Mammary epithelial cell (primary cell): Measurements from ENCODE around the gene LRRK2.

Source experiments
- EZH2 ChIP-seq: IDR thresholded peaks from 2 replicates; pipeline ENCODE4 v1.6.1; 2012; ENCODE audit warnings: low read length, inconsistent platforms, borderline replicate concordance
- TF ChIP-seq, protein P1 (sequence below), 2 donors: IDR thresholded peaks in 1 of 2; conservative IDR thresholded peaks in 1 of 2; 2 replicates each; pipeline ENCODE4 v1.5.1; 2011 to 2012; ENCODE audit warnings: inconsistent platforms in 2 of 2, low read length in 2 of 2, mild to moderate bottlenecking in 2 of 2, control low read depth in 1 of 2, low read depth in 1 of 2; ENCODE audit not compliant: insufficient read depth in 1 of 2; ENCODE audit errors: extremely low read depth in 1 of 2

DNA sequence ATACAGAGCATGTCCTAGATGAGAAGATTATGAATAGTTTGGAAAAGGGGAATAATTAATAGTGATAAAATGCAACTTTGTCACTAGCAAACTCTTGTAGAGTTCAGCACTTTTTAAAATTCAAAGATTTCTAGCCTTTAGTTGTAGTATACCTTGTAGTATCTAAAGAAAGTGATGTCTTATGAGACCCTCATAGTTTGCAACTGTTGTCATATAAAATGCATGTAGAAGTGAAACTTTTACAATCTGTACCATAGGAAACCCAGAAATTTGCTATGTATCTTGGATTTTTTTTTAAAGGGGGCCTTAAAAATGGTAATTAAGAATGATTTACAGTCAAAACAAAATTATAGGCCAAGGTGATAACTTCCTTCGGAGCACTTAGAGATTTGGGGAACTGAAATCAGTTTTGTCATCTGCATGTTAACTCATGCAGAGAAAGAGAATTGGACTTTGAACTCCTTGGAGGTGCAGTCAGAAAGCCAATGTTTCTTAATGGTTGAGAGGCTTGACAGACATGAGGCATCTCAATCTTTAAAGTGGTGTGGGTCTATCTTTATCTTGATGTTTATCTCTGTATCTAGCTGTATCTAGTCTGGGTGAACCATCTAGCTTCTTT is 1.3 kb downstream of the LRRK2 start:
- TF ChIP-seq, protein P1, sequence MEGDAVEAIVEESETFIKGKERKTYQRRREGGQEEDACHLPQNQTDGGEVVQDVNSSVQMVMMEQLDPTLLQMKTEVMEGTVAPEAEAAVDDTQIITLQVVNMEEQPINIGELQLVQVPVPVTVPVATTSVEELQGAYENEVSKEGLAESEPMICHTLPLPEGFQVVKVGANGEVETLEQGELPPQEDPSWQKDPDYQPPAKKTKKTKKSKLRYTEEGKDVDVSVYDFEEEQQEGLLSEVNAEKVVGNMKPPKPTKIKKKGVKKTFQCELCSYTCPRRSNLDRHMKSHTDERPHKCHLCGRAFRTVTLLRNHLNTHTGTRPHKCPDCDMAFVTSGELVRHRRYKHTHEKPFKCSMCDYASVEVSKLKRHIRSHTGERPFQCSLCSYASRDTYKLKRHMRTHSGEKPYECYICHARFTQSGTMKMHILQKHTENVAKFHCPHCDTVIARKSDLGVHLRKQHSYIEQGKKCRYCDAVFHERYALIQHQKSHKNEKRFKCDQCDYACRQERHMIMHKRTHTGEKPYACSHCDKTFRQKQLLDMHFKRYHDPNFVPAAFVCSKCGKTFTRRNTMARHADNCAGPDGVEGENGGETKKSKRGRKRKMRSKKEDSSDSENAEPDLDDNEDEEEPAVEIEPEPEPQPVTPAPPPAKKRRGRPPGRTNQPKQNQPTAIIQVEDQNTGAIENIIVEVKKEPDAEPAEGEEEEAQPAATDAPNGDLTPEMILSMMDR (conservative IDR thresholded peaks at IDR 0.05 in 1 of 2, IDR thresholded peaks at IDR 0.05 in 1 of 2; ENCODE audit: extremely low read depth in 1 of 2, insufficient read depth in 1 of 2, low read depth in 1 of 2, low read length in 2 of 2): no peak
- no peak for TF ChIP-seq EZH2
